ENCODE data around the gene ANKFN1.

- TF ChIP-seq CTCF (IDR thresholded peaks at IDR 0.05): no peak
- no peak for TF ChIP-seq ZFX (IDR thresholded peaks at IDR 0.05; ENCODE audit: borderline replicate concordance)
These were observed 138.7 kb downstream of the ANKFN1 start for GRCh38 chr17:56292010-56292409.

Data from 22Rv1 (cell line).